Smooth muscle cell of the pulmonary artery (primary cell): ENCODE measurements around the gene CMA1. TPM values are rescaled to one million over a fixed set of nuclear protein-coding genes. Genes with fewer than 3 reads are reported as not detected.

Source experiments
- total RNA-seq: library from RNA; depleted of rRNA; stranded (reverse); fragments of >200 nt; gene quantifications from 2 replicates; pipeline ENCODE4 v1.2.3, GENCODE V29; 2014

The CMA1 gene
- total RNA-seq = not detected in 2 replicates

DNA sequence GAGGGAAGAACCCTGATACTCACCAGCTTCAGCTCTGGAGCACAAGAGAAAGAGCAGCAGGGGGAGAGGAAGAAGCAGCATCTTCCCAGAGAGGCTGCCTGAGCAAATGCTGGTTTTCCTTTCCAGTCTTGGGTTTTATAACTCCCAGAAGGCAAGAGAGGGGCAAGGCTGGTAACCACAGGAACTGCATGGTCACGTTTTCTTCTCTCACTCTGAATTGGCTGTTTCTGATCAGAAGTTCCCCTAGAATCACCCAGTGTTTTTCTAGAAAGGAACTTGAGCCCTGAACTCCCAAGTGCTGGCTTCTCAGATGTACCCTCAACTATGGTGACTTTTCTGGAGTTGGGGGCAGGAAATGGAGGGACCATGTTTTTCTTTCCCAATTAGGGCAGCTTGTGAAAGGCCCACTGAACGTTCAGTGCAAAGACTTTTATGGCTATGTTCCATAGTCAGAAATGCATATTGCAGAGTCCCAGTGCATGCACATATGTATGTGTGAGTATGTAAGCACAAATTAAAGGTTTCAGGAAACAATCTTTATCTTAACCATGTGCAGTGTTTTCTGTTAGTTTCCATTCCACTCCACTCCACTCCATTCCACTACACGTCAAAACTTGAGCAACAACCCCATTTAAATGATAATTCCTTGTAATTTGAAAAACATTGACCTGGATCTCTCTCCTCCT, at the start of gene CMA1:
Gene CMA1 (minus strand): TSS at position 111 of the 686 bp plus-strand sequence. CDS start 30 bp downstream, at position 81.

Other genes starting within 250 kb of the CMA1 start
- 0.65 and 1.5 TPM in 2 replicates for gene TGM1, start 245.1 kb downstream of the CMA1 start, total RNA-seq
- gene RABGGTA, start 236.7 kb downstream of the CMA1 start, total RNA-seq = 22.6 and 33.2 TPM in 2 replicates
- 12.9 and 29.0 TPM in 2 replicates for gene DHRS1, start 208.5 kb downstream of the CMA1 start, total RNA-seq
- 21.2 and 28.0 TPM in 2 replicates for gene NOP9, start 208.4 kb downstream of the CMA1 start, total RNA-seq
- 1.6 and 2.3 TPM in 2 replicates for gene CIDEB, start 200.3 kb downstream of the CMA1 start, total RNA-seq
- gene LTB4R2, start 198.1 kb downstream of the CMA1 start, total RNA-seq = 3.0 and 4.8 TPM in 2 replicates
- gene LTB4R, start 196.8 kb downstream of the CMA1 start, total RNA-seq = 1.9 and 2.7 TPM in 2 replicates
- gene ADCY4, start 173.2 kb downstream of the CMA1 start, total RNA-seq = 3.3 and 4.9 TPM in 2 replicates
- 0.26 TPM in 1 of 2 replicates, not detected in the other for gene RIPK3, start 168.3 kb downstream of the CMA1 start, total RNA-seq
- 56.5 and 76.4 TPM in 2 replicates for gene NFATC4, start 140.1 kb downstream of the CMA1 start, total RNA-seq
- gene NYNRIN, start 109.3 kb downstream of the CMA1 start, total RNA-seq = 6.9 and 16.7 TPM in 2 replicates
- gene CBLN3, start 78.6 kb downstream of the CMA1 start, total RNA-seq = 3.5 and 4.2 TPM in 2 replicates
- 66.7 and 68.0 TPM in 2 replicates for gene KHNYN, start 78.3 kb downstream of the CMA1 start, total RNA-seq
- gene SDR39U1, start 65.5 kb downstream of the CMA1 start, total RNA-seq = 10.2 and 11.8 TPM in 2 replicates
- gene CTSG, start 68.0 kb upstream of the CMA1 start, total RNA-seq = not detected in 2 replicates
- gene GZMH, start 101.4 kb upstream of the CMA1 start, total RNA-seq = not detected in 2 replicates
- gene GZMB, start 125.9 kb upstream of the CMA1 start, total RNA-seq = not detected in 2 replicates